IPS DF 19.7 (cell line): ENCODE results near the gene IRF7.

Experiments
- DNase-seq: peaks from one replicate; pipeline ENCODE4 v3.0.0-alpha.2; 2013; ENCODE audit warnings: low read depth, low spot score

IRF7 gene

DNA sequence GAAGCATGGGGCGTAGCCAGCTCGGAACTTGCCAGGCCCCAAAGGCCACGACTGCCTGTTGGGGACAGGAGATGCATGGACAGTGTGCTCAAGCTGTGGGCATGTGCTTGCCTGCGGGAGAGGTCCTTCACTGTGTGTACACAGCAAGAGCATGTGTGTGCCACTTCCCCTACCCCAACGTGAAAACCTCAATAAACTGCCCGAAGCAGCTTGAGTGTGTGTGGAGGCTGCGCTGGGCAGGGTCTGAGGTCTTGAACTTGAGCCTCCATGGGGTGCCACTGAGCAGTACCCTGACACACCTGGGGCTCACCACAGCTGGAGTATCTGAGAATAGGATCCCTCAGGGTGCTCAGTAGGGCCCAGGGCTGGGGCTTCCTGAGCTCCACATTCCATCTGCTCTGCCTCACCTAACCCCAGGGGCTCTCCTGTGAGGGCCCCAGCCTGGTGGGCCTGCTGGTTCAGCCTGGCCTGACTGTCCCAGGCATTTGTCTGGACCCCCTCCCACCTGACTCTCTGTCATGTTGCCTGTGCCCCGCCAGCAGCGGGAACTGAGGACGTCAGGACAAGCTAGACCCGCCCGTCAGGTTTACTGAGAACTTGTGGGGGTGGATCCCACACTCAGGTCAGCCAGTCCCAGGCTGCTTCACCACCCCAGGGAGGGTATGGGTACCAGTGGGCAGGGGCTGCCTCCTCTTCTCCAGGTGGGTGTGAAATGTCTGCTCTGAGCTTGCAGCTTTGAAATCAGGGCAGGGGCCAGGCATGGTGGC, 51.8 kb downstream of the IRF7 start:
- no peak for DNase-seq

DNA sequence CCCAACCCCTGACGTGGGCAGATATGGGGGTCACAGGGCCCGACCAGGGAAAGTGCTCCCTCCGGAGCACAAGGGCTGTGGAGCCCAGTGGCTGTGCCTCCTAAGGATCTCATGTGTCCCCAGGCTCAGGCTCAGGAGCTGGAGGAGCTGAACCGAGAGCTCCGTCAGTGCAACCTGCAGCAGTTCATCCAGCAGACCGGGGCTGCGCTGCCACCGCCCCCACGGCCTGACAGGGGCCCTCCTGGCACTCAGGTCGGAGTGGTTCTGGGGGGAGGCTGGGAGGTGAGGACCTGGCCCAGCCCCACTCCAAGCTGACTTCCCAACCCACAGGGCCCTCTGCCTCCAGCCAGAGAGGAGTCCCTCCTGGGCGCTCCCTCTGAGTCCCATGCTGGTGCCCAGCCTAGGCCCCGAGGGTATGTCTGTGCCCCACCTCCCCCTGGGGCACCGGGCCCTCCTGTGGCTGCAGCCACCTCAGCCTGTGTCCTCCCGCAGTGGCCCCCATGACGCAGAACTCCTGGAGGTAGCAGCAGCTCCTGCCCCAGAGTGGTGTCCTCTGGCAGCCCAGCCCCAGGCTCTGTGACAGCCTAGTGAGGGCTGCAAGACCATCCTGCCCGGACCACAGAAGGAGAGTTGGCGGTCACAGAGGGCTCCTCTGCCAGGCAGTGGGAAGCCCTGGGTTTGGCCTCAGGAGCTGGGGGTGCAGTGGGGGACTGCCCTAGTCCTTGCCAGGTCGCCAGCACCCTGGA, 52.5 kb downstream of the IRF7 start:
- DNase-seq = no peak
